Measurements from ENCODE around the gene RSPH4A.

DNA sequence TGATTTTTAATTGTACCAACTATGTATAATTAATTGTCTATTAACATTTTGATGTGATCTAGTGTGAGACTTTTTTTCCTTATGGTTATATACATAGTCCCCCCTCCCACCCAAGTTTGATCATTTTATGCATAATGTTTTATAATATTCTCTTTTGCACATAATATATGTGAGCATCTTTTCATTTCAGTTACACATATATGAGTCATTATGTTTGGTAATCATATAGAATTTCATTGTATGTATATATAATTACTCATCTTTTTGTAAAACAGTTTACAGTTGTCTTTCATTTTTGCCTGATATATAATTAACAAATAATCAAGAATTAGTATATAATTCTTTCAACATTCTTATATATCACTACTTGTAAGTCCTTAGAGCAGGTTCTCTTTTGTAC, 30.0 kb upstream of the RSPH4A start:
- TF ChIP-seq, protein P1, sequence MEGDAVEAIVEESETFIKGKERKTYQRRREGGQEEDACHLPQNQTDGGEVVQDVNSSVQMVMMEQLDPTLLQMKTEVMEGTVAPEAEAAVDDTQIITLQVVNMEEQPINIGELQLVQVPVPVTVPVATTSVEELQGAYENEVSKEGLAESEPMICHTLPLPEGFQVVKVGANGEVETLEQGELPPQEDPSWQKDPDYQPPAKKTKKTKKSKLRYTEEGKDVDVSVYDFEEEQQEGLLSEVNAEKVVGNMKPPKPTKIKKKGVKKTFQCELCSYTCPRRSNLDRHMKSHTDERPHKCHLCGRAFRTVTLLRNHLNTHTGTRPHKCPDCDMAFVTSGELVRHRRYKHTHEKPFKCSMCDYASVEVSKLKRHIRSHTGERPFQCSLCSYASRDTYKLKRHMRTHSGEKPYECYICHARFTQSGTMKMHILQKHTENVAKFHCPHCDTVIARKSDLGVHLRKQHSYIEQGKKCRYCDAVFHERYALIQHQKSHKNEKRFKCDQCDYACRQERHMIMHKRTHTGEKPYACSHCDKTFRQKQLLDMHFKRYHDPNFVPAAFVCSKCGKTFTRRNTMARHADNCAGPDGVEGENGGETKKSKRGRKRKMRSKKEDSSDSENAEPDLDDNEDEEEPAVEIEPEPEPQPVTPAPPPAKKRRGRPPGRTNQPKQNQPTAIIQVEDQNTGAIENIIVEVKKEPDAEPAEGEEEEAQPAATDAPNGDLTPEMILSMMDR (IDR thresholded peaks at IDR 0.05) = no peak
- no peak for TF ChIP-seq POLR2A (IDR thresholded peaks at IDR 0.05)
